NCI-H1092 (cell line): ENCODE results near the gene POPDC2.
"Not testable (repeated sequence)": the region's sequence is repeated elsewhere in the genome, so short reads cannot be mapped to it uniquely, and the experiment has no call there.

Source experiments
- DNase-seq: peaks from one replicate; lab custom pipeline; 2025; lab: John Stamatoyannopoulos, UW

The POPDC2 gene

GRCh38 chr3:119613201-119613600 is 47.2 kb downstream of the POPDC2 start:
- no peak for DNase-seq

- DNase-seq = no peak
Observed at GRCh38 chr3:119611664-119612063, 48.7 kb downstream of the POPDC2 start.

- no peak for DNase-seq
Observed at GRCh38 chr3:119609301-119609700, 51.1 kb downstream of the POPDC2 start.

GRCh38 chr3:119608405-119609000 is 51.9 kb downstream of the POPDC2 start:
- DNase-seq = no peak

DNA sequence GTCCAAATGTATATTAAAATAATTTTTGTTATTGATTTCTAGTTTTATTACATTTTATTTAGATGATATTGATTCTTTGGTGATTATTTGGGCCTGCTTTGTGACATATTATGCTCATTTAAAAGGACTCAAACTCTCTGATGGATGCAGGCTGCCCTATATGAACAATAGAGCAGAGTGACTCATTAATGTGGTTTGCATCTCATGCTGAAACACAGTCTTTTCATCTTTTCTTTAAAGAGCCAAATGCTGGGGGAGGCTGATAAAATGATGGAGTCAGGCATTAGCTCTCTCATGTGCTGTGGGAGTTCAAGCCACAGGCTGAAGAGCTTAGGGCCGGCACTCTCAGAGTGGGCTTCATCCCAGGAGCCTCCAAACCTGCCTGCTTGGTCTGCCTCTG is 55.5 kb downstream of the POPDC2 start:
- DNase-seq = no peak

- no peak for DNase-seq
Observed at GRCh38 chr3:119602676-119603075, 57.7 kb downstream of the POPDC2 start.

- DNase-seq = no peak
Observed at GRCh38 chr3:119601154-119601553, 59.2 kb downstream of the POPDC2 start.

DNA sequence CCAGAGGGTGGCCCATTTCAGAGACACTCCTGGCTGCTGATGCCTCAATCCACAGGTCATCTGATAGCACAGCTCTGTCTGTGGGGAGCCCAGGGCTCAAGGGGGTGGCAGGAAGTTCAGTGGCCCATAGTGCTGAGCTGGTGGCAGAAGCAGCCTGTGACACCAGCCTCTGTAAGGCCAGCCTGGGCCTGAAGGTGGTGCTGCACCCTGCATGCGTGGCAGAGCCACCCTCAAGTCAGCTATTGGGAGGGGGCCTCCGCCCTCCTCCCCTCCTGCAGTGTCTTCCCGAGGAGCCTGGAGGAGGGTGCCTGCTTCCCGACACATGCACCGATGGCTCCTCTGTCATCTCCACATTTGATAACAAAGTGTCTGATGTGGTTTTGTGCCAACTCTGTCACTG is 59.7 kb downstream of the POPDC2 start:
- no peak for DNase-seq

GRCh38 chr3:119599558-119600174 is 60.7 kb downstream of the POPDC2 start:
- no peak for DNase-seq

- no peak for DNase-seq
Observed at GRCh38 chr3:119598410-119599098, 61.8 kb downstream of the POPDC2 start.

- DNase-seq = no peak
Observed at GRCh38 chr3:119597548-119598288, 62.7 kb downstream of the POPDC2 start, which contains the start of gene PLA1A. TSS of gene PLA1A (plus strand) at chr3:119597885. CDS start at chr3:119597914, 29 bp downstream.

DNA sequence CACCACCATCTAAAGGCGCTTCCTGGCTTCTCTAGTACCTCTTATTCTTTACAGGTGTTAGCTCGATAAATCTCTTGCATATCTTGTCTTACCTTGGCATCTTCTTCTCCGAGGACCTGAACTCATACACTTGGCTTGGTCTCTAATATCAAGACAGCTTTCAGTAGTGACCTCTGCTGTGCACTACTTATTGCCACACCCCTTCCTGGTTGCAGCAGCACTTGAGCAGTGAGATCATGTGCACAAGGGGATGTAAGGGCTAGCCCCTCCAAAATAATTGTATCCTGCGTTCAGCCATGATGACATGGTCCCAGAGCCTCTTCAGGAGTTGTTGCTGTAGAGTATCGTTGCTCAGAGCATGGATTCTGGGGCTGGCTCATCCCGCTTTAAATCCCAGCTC is 64.0 kb downstream of the POPDC2 start:
- no peak for DNase-seq

GRCh38 chr3:119595639-119596334 is 64.6 kb downstream of the POPDC2 start:
- DNase-seq = no peak

DNA sequence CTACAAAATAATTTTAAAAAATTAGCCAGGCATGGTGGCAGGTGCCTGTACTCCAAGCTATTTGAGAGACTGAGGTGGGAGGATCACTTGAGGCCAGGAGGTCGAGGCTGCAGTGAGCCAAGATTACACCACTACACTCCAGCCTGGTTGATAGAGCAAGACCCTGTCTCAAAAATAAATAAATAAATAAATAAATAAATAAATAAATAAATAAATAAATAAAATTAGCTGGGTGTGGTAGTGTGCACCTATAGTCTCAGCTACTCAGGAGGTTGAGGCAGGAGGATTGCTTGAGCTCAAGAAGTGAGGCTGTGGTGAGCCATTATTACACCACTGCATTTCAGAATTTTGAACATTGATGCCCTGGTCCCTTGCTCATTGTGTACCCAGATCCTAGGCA is 65.5 kb downstream of the POPDC2 start:
- DNase-seq = not testable (repeated sequence)

DNA sequence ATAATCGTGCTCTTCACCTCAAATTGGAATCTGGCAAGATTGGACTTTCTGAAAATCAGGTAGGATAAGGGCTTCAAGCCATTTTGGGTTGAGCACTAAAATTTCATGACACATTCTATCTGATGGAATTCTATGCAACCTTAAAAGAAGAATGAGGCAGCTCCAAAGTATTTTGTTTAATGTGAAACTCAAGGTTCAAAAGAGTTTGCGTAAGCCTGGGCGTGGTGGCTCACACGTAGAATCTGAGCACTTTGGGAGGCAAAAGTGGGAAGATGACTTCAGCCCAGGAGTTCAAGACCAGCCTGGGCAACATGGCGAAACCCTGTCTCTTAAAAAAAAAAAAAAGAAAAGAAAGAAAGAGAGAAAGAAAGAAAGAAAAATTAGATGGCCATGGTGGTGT is 66.3 kb downstream of the POPDC2 start:
- no peak for DNase-seq

DNA sequence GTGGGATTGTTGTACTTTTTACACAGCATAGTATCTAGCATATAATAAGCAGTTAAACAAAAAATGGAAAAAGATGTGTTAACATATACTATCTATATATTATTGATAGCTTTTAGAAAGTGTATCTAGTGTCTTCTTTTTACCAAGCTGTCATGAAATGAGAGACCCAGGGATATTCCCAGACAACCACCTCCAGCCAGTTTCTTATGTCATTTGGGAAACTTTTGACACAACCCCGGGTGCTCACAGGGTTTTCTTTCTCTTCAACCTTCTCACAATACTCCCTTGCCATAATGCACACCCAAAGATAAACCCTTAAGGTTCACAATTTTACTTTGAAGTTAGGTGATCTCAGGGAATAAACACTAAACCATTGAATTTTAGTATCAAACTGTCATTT is 67.5 kb downstream of the POPDC2 start:
- DNase-seq = no peak
